ENCODE results near the gene MTMR10.

Gene MTMR10, protein sequence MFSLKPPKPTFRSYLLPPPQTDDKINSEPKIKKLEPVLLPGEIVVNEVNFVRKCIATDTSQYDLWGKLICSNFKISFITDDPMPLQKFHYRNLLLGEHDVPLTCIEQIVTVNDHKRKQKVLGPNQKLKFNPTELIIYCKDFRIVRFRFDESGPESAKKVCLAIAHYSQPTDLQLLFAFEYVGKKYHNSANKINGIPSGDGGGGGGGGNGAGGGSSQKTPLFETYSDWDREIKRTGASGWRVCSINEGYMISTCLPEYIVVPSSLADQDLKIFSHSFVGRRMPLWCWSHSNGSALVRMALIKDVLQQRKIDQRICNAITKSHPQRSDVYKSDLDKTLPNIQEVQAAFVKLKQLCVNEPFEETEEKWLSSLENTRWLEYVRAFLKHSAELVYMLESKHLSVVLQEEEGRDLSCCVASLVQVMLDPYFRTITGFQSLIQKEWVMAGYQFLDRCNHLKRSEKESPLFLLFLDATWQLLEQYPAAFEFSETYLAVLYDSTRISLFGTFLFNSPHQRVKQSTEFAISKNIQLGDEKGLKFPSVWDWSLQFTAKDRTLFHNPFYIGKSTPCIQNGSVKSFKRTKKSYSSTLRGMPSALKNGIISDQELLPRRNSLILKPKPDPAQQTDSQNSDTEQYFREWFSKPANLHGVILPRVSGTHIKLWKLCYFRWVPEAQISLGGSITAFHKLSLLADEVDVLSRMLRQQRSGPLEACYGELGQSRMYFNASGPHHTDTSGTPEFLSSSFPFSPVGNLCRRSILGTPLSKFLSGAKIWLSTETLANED

DNA sequence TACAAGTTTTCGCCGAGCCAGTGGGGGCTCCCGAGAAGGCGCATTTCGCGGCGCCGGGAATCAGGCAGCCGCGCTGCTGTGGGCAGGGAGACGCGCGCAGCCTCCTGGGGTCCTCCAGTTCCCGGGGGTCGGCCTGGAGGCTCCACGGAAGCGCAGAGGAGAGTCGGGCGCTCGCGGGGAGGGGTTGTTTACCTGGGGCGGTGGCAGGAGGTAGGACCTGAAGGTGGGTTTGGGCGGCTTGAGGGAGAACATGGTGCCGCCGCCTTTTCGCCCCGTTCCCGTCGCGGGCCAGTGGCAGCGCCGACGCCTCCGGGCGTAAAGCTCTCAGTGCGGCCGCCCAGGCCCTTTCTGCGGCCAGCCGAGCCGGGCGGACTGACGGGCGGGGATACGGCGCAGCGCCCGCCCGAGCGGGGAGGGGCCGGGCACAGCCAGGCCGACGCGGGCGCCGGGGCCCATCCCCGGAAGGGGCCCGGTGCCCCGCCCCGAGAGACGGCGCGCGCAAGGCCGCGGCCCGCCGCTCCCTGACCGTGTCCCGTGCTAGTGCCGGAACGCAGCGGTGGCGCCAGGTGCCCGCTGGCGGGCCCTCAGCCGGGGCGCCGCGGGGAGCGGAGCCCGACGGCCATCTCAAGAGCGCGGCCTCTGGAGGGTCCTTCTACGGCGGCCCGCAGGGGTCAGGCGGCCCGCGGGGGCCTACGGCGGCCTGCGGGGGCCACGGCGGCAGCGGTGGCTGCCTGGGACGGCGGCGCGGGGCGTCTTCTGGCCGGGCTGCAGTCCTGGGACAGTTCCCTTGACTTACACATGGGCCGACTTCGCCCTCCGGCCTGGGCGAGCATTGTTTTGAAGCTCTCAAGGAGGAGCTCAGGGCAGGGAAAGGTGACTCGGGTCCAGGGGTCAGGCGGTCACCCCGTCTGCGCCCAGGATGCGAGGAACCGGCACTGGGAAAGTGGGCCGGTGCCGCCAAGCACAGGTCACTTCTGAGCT is at the start of gene MTMR10:
Gene MTMR10 (minus strand): TSS at position 374 of the 981 bp plus-strand sequence. CDS start 122 bp downstream, at position 252.
- DNase-seq: no peak

DNA sequence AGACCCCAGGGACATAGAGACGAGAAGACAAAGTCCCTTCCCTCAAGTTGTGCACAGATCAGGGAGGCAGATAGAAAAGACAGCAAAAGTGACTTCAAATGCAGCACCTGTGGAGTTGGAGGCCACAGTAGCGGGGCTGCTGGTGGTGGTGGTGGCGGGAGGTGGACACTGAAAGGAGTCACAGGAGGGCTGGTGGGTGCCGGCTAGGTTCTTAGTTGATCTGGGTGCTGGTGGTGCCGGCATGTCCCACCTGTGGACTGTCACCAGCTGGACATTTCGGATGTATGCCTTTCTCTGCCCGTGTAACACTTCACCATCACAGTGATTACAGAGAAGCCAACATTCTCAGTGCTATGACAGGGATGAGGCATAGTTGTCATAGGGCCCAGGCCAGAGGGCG is 49.2 kb upstream of the MTMR10 start:
- no peak for DNase-seq

DNA sequence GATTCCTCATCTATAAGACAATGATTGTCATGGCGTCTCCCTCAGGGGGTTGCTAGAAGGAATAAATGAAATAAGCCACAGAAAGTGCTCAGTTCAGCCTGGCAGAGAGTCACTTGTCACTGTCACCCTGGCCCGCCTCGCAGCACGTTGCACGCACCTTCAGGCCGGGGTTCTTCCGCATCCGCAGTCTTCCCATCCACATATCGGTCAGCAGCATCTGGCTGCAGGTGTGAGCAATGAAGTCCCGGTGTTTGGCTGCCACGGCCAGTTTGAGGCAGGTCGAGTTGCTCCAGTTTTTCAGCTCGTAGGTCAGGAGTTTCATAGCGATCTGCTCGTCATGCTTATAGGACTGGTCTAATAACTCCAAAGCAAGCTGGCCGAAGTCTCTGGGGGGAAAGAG is 48.5 kb upstream of the MTMR10 start:
- no peak for DNase-seq

DNA sequence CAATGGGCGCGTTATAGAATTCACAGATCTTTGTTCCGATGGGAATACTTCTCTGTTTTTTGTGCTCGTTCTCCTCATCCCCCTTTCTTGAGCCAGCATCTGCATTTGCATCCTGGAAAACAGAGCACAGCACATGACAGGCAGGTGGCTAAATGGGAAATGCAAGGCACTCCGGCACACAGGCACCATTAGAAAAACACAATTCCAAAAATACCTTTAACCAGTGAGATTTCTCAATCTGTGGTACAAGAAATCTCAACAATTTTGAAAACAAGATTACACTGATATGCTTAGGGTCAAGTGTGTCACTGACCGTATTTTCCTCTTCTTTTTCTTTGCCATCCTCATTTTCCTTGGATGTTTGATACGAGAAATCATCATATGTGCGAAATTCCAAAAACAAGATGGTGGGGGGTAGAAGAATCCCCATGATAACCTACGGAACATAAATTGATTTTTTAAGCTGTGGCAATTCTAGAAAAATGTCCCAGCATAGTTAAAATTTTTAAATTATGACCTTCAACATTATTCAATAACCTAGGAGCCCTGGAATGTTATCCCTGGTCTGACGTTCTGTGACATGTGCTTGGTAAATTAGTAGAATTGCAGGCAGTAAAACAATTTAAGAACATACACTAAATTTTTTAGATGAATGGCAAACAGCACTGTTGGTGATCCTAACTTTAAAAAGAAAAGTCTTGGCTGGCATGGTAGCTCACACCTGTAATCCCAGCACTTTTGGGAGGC is 46.5 kb upstream of the MTMR10 start:
- DNase-seq: no peak

DNA sequence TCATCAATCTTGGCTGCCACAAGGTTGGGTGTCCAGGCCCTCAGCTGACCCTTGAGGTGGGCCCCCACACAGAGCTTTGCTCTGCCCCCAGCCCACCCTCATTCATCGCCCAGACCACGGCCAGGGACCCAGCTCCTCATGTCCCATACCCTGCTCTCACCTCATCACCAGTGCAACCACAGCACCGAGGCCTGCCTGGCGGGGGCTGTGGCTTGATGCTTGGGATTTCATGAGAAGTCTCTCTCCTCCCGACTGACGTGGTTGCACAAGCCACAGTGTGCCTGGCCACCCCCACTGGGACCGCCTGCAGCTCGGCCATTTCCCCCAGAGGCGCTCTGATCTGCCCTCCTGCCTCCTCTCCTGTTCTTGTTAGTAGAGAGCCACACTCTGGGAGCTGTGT is 45.4 kb upstream of the MTMR10 start:
- no peak for DNase-seq

DNA sequence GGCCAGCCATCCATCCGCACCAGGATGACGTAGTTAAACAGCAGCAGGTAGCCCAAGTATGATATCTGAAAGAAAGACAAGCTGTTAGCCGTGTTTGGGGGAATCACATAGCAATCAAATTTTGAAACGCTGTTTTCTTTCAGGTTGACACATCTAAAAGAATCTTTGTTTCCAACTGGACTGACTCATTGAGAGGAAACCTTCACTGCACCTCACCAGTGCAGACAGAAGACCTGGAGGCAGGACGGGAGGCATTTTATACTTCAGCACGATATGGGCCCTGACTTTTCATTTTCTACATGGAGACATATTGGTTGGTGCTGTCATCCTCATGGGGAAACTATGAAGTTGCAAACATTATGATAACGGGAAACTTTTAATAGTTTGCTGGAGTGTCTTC is 44.2 kb upstream of the MTMR10 start:
- no peak for DNase-seq

DNA sequence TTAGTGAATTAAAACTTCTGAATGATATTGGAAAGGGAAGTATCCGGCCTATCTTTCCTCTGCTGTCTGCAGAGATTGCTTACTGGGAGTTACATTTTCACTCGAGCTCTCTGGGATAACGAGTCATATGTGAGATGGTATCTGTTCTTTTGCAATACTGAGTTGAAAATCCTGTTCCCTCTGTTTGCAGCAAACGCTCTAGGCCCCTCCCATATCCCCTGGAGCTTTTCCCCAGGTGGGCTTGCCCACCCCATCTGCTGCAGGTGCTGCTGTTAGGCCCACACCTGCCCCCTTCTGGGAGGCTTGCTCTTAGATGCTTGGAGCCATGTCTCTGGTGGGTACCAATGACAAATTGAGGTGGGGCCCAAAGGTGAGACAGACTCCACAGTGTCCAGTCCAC is 42.7 kb upstream of the MTMR10 start:
- no peak for DNase-seq

DNA sequence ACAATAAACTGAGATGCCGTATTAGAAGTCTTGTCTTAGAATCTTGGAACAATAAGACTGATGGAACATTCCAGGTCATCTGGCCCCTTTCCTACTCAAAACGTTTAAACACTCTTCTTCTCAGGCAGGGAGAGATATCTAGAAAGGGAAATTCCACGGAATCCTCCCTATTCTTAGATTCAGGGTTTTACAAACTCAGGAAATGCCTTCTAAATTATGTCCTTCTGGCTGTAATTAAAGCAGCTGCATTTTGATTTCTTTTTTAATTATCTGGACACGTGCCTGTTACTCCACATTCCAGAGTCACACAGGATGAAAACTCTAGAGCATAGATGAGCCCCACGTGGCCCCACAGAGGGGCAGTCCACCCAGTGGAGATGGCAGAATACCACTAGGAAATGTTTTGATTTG is 41.5 kb upstream of the MTMR10 start:
- DNase-seq: no peak

DNA sequence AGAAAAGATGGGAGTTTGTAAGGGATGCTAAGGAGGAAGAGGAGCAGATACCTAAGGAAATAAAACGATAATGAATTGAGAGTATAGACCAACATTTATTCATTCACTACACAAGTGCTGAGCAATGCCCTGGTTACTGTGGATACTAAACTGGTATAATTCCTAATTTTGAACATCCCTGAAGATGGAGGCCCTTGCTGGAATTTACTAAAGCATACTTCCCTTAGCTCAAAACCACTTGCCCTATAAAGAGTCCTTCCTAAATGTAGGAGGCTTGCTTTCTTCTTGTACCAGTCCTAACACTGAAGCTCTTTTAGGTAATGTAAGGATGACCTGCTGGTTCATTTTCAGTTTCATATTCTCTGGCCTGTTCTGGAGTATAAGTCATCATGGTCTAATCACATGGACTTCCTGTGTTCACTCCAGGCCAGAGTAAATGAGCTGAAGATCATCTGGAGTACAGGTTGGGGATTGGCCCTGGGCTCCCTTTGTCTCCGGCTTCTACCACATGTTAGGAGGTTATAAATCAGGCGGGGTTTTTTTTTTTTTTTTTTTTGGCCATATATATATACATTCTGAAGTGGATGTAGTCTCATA is 40.1 kb upstream of the MTMR10 start:
- no peak for DNase-seq

DNA sequence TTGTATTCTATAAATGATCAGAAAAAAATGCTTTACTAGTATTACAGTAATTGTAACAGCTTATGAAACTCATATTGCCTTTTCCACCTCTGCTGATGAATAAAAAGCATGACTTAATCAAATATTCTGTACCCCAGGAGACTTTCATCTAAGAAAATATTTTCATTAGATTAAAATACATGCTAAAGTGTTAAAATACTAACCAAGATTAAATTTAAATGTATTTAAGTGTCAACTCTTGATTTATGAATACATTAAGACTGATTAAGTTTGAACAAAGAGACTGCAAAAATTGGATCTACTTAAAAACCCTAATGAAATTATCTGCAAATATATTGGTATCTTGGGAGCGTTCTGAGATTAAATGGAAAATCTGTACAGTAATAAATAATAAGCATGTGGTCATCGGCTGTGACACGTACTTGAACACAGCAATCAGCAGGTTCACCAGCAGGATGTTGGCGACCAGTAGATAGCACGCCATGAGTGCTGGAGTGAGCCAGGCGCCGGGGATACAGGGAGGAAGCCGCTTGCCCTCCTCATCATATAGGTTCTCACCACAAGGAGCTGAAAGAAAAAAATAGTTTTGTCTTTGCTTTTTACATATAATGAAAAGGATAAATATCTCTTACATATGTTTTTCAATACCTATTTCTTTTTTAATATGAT is 36.6 kb upstream of the MTMR10 start:
- DNase-seq: no peak

DNA sequence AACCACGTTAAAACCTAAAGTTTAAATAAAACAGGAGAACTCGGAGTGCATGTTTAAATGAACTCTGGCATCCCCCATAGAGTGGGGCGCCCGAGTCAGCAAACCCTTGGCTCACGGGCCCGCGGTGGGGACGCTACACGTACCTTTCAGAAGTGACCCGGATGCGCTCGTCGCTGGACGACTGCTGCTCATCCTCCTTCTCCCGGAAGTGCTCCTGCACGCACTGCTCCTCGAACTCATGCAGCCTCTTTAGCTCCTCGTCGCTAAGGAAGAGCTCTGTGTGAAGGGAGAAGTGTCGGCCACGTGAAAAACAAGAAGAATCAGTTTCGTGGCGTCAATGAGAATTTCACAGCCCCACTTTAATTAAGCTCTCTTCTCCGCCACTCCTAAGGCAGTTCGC is 34.6 kb upstream of the MTMR10 start:
- no peak for DNase-seq

DNA sequence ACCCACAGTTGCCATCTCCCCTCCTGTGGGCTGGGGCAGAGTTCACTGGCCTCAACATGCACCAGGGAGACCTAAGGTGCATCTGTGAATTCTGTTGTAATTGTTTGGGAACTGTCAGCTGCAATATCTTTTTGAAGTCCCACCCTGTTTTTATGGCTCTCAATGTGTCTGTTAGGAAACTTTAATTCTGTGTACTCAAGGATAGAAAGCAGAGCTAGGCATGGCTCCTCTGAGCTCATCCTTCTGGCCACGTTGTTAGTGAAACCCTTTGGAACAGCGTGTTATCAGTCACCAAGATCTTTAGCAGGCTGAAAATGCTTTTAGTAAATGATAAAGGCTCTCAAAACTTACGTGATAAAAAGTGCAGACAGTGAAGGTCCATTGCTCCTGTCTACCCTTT is 33.6 kb upstream of the MTMR10 start:
- no peak for DNase-seq

DNA sequence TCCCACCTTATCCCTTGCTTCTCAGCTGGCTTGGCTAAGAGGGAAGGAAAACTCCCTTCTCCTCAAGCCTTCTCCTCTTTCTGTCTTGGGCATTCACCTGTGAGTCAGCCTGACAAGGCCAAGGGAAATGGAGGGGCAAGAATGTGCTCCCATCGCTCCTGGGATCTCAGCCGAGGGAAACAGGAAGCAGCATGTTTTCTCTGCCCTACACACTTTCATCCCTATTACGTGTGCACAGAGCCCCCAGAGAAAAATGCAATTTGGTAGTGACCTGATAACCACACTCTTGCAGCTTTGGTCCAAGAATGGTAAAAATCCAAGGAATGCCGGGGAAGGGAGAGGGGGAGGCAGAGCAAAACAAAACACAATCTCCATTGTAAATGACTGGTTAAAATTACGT is 32.9 kb upstream of the MTMR10 start:
- DNase-seq: no peak

DNA sequence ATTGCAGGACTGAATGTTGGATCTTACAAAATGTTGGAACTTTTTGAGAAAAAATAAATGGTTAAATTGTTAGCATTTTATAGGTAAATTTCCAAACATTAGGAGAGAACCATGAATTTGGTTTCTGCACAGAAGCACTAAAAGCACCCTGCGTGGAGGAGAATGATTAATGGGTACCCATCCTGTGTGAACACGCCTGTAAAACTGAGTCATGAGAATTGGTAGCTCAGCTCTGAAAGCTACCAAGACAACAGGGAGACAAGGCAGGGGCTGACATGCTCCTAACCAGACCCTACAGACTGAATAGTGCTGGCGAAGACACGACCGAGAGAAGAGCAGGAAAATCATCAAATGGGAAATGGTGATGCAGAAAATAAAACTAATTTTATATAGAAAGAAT is 32.4 kb upstream of the MTMR10 start:
- no peak for DNase-seq

DNA sequence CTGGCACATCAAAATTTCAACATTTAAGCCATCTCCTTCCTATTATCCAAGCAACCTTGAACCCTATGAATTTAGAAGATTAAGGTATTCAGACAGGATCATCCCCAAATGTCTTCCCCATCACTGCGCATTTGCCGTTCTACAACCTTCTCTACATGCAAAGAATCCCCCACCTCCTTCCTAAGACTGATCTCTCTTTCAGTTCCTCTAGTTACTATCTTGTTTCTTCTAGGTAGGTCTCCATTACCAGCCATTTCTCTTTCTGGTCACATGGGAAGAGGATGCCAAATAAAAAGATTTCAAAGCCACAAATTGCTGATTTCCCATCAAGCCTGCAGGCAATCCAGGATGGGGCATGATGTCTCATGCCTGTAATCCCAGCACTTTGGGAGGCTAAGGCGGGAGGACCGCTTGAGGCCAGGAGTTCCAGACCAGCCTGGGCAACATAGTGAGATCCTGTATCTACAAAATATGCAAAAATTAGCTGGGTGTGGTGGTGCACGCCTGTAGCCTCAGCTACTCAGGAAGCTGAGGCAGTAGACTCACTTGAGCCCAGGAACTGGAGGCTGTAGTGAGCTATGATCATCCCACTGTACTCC is 29.7 kb upstream of the MTMR10 start:
- no peak for DNase-seq

DNA sequence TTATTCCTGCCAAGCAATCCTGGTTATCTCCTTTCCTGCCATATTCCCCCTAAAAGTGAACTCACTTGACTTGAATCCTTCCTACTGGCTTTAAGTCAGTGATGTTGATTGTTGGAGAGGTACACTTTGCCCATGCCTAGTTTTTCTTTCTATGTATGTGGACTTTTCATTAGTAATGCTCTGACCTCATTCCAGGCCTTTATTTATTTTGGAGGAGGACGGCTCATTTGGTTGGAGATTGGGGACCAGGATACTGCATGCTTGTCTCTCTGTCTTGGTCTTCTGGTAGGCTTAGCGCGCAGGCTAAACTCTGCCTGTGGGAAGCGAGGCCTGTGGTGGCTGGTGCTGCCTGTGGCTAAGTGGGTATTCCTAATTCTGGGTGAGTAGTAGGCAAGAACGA is 29.1 kb upstream of the MTMR10 start:
- no peak for DNase-seq

DNA sequence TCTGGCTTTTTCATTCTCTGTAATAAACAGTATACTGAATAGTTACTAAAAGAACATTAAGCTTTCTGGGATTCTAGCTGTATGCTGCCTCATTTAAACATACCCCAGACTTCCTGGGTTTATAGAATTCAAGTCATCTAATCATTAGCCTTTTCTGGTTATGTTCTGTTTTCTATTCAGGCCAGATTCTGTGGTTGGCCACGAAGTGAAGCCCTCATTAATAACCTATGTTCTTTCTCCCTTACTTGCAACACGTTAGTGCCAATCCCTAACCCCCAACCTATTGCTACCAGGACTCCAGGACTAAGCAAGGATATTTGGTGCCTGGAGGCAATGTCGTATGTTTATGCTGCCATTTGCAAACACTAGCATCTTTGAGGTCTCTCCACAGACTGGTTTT is 28.6 kb upstream of the MTMR10 start:
- DNase-seq: no peak

DNA sequence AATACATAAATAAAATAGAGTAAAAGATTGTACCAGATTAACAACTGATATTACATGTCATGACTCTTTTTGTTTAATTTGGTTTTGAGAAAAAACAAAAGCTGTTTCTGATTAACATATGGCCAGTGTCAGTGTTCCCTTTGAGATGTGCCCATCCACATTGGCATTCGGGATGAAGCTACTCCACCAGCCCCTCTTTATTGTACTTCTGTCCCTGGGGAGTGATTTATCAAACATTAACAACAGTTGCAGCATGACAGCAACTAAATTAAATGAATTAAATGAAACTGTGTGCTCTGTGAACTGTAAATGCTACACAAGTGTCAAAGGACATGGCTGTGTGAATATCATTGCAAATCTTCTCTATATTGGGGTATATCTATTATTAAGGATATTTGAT is 25.9 kb upstream of the MTMR10 start:
- DNase-seq: no peak

DNA sequence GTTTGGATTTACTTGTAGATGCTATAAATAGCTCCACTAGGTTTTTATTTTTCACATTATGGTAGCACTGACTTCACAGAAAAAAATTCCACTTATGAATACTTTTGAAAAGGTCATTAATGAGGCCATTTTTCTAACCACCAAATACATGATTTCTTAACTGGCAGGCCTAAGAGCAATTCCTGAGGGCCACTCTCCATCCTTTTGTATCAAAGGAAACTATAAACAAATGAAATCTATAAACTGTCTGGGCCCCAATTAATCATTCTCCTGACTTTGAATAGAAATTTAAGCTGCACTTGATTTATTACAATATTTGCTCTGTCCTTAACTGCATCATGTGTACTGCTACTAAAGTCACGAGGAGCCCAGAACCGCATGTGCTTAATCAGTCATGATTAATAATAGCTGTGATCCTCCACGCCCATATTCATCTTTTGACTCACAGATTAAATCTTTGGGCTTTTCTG is 25.1 kb upstream of the MTMR10 start:
- DNase-seq: no peak

DNA sequence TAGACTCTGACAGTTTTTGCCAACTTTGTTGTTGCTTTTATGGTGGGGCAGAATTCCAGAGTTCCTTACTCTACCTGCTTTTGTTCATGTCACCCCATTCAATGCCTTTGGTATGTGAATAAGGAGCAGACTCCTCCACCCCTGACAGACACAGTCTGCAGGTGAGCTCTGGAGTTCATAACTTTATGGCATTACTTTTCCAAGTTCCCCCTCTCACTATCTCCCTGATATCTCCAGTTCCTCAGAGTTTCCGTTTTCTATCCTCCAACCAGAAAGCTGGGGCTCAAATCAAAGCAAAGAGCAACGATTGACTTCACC is 23.1 kb upstream of the MTMR10 start:
- DNase-seq: no peak
